ENCODE measurements around the gene AR. TPM values are rescaled to one million over a fixed set of nuclear protein-coding genes. Genes with fewer than 3 reads are reported as not detected.

The AR gene
- total RNA-seq, 4 donors from 2014 or later = 2.7 to 6.3 (median 4.3) TPM

DNA sequence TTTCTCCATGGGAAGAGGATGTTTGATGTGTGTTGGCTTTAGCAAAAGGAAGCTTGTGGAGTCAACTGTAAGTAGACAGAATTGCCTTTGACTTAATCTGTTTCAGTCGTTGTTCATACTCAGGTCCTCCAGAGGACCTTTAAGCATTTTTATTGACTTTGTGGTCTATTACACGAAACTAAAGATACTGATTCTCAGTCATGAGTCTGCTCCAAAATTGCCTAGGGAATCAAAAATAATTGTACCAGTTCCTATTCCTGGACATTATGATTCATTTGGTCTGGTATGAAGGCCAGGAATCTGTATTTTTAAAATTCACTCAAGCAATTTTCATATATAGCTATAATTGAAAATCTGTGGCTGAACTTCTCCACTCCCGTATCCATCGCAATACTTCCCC is 38.6 kb downstream of the AR start:
- WGBS = 75% methylated on average over 4 of the region's 4 CpGs
- TF ChIP-seq POLR2A (IDR thresholded peaks at IDR 0.05; ENCODE audit: low read depth) = no peak
- TF ChIP-seq EP300 (IDR thresholded peaks at IDR 0.05) = no peak
- TF ChIP-seq, protein P1, sequence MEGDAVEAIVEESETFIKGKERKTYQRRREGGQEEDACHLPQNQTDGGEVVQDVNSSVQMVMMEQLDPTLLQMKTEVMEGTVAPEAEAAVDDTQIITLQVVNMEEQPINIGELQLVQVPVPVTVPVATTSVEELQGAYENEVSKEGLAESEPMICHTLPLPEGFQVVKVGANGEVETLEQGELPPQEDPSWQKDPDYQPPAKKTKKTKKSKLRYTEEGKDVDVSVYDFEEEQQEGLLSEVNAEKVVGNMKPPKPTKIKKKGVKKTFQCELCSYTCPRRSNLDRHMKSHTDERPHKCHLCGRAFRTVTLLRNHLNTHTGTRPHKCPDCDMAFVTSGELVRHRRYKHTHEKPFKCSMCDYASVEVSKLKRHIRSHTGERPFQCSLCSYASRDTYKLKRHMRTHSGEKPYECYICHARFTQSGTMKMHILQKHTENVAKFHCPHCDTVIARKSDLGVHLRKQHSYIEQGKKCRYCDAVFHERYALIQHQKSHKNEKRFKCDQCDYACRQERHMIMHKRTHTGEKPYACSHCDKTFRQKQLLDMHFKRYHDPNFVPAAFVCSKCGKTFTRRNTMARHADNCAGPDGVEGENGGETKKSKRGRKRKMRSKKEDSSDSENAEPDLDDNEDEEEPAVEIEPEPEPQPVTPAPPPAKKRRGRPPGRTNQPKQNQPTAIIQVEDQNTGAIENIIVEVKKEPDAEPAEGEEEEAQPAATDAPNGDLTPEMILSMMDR (IDR thresholded peaks at IDR 0.05) = no peak
- TF ChIP-seq POLR2AphosphoS5 (IDR thresholded peaks at IDR 0.05) = no peak
- Histone ChIP-seq H3K36me3 (no peaks in the 10 kb centered on the region), H3K9me3 (no peaks in the 10 kb centered on the region), H3K27me3 (no peaks in the 10 kb centered on the region), H3K27ac (replicated peaks in 1 of 4) (no peak overlapping the region), H3K4me1 (no peaks in the 10 kb centered on the region), H3K4me3 (no peak overlapping the region)
- DNase-seq (ENCODE audit: extremely low spot score) = no peak
- intact Hi-C loops (cut with DNase I) = no loop called here

DNA sequence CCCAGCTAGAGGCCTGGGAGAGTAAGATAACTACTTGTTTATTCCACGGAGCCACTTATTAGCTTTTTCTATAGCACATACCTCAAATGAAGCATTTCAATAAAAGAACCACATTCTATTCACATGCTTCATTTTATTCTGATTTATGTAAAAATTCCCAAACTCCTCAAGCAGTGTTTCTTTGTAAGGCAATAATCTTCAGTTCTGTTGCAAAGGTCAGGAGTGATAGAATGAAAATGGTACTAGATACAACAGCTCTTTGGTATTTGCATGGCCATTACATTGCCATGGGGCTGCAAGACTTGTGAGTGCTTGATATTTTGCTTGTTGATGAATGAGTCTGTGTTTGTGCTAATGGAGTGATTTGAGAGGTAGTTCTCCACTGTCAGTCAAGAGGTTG is 39.4 kb downstream of the AR start:
- TF ChIP-seq POLR2A (IDR thresholded peaks at IDR 0.05; ENCODE audit: low read depth) = no peak
- TF ChIP-seq EP300 (IDR thresholded peaks at IDR 0.05) = no peak
- TF ChIP-seq, protein P1 (IDR thresholded peaks at IDR 0.05) = no peak
- TF ChIP-seq POLR2AphosphoS5 (IDR thresholded peaks at IDR 0.05) = no peak
- Histone ChIP-seq H3K4me3 (no peak overlapping the region), H3K4me1 (no peaks in the 10 kb centered on the region), H3K9me3 (no peaks in the 10 kb centered on the region), H3K27ac (replicated peaks in 1 of 4) (no peak overlapping the region), H3K27me3 (no peaks in the 10 kb centered on the region), H3K36me3 (no peaks in the 10 kb centered on the region)
- intact Hi-C loops (cut with DNase I) = no loop called here
- DNase-seq (ENCODE audit: extremely low spot score) = no peak
- 67% methylated on average over 1 of the region's 1 CpG for WGBS

DNA sequence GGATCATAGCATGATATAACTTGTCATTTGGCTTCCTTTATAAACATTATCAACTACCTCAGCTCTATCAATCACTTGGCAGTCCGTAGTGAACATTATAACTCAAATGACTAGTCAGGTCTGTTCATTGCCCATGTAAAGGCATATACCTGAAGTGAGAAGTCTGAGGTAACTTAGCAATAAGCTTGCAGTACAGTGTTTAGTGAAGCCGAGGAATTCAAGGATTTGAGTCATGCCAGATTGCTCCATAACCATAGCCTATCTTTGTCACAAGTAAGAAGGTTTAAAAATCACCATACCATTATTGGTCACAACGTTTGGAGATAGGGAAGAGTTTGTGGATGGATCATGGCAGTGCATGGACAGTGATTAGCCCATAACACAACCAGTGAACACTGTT is 41.6 kb downstream of the AR start:
- no peak overlapping the region for H3K27ac ChIP-seq (replicated peaks in 1 of 4)
- no peak overlapping the region for H3K4me3 ChIP-seq
- H3K27me3 ChIP-seq = no peaks in the 10 kb centered on the region
- DNase-seq (ENCODE audit: extremely low spot score) = no peak
- H3K4me1 ChIP-seq = no peaks in the 10 kb centered on the region
- no peaks in the 10 kb centered on the region for H3K9me3 ChIP-seq
- WGBS = 48% methylated on average over 3 of the region's 3 CpGs
- H3K36me3 ChIP-seq = no peaks in the 10 kb centered on the region
- intact Hi-C loops (cut with DNase I) = no loop called here
- TF ChIP-seq POLR2AphosphoS5 (IDR thresholded peaks at IDR 0.05) = no peak
- TF ChIP-seq, protein P1 (IDR thresholded peaks at IDR 0.05) = no peak
- TF ChIP-seq POLR2A (IDR thresholded peaks at IDR 0.05; ENCODE audit: low read depth) = no peak
- no peak for TF ChIP-seq EP300 (IDR thresholded peaks at IDR 0.05)

DNA sequence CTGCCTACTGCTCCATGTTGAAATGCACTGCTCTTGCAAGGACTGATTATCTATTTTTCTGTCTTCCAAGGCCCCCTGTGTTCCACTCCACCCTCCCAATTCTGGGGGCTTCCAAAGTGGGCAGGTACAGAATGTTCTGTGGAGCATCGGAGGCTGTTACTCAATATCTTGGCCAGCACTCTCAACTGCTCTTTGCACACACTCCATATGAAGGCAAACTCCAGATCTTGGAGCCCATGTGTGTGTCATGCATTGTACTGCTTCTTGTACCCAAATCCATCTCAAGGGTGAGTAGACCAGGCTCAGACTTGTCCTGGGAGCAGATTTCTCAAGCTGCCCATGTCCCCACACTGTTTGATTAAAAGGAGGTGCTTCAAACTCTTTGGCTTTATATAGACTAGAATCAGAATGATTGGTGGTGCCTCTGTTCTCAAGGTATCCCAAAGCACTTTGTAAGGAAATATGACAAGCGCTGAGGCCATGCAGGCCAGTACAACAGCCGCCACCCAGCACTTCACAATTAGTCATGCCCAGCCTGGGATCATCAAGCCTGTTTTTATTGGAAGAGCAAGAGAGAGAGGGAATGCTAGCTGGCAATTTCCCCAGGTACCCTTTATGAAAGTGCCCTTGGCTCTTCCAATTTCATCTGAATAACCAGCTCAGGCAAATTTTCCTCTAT is 44.3 kb downstream of the AR start:
- Histone ChIP-seq H3K27me3 (no peaks in the 10 kb centered on the region), H3K4me1 (no peaks in the 10 kb centered on the region), H3K36me3 (no peaks in the 10 kb centered on the region), H3K9me3 (no peaks in the 10 kb centered on the region), H3K27ac (replicated peaks in 1 of 4) (no peak overlapping the region), H3K4me3 (no peak overlapping the region)
- 91% methylated on average over 3 of the region's 3 CpGs for WGBS
- TF ChIP-seq POLR2A (IDR thresholded peaks at IDR 0.05; ENCODE audit: low read depth) (no peak), POLR2AphosphoS5 (IDR thresholded peaks at IDR 0.05) (no peak), EP300 (IDR thresholded peaks at IDR 0.05) (no peak)
- TF ChIP-seq, protein P1 (IDR thresholded peaks at IDR 0.05) = no peak
- DNase-seq (ENCODE audit: extremely low spot score) = no peak
- intact Hi-C loops (cut with DNase I) = no loop called here

All from esophagus muscularis mucosa (tissue), 4 donors.